Activated CD4-positive, alpha-beta T cell treated with anti-CD3 and anti-CD28 coated beads, Interleukin-2, amount 50 U/mL, for 24 hours (primary cell): ENCODE data around the gene IFFO2.
"Not testable (repeated sequence)": the region's sequence is repeated elsewhere in the genome, so short reads cannot be mapped to it uniquely, and the experiment has no call there.

Experiments
- DNase-seq, 2 donors: peaks; one replicate each; pipeline ENCODE4 v3.0.0-alpha.2; 2020; ENCODE audit warnings: low read depth in 1 of 2, low spot score in 1 of 2

Gene IFFO2

GRCh38 chr1:18900303-18900841 lies 56.1 kb downstream of the IFFO2 start:
- no peak for DNase-seq

- no peak for DNase-seq
Measured at GRCh38 chr1:18899363-18900049, 57.0 kb downstream of the IFFO2 start.

- no peak for DNase-seq
Measured at GRCh38 chr1:18898567-18898966, 57.9 kb downstream of the IFFO2 start.

GRCh38 chr1:18895317-18895716 lies 61.2 kb downstream of the IFFO2 start:
- no peak for DNase-seq

- no peak for DNase-seq
Measured at GRCh38 chr1:18893120-18893519, 63.4 kb downstream of the IFFO2 start.

GRCh38 chr1:18891858-18892257 lies 64.6 kb downstream of the IFFO2 start:
- DNase-seq = not testable (repeated sequence)

GRCh38 chr1:18891426-18891780 lies 65.1 kb downstream of the IFFO2 start:
- no peak for DNase-seq

- no peak for DNase-seq
Measured at GRCh38 chr1:18890706-18891425, 65.6 kb downstream of the IFFO2 start.

GRCh38 chr1:18886003-18886335 lies 70.5 kb downstream of the IFFO2 start:
- DNase-seq = no peak

GRCh38 chr1:18885311-18886002 lies 71.0 kb downstream of the IFFO2 start:
- DNase-seq = no peak

GRCh38 chr1:18884727-18885126 lies 71.7 kb downstream of the IFFO2 start:
- no peak for DNase-seq

GRCh38 chr1:18884419-18884717 lies 72.1 kb downstream of the IFFO2 start:
- no peak for DNase-seq

GRCh38 chr1:18883636-18884418 lies 72.6 kb downstream of the IFFO2 start:
- peak; percentile 50 to 67 for DNase-seq

GRCh38 chr1:18883079-18883478 lies 73.4 kb downstream of the IFFO2 start:
- no peak for DNase-seq

- no peak for DNase-seq
Measured at GRCh38 chr1:18882486-18882885, 74.0 kb downstream of the IFFO2 start.

GRCh38 chr1:18881642-18882431 lies 74.6 kb downstream of the IFFO2 start:
- DNase-seq = no peak

GRCh38 chr1:18881164-18881563 lies 75.3 kb downstream of the IFFO2 start:
- no peak for DNase-seq

GRCh38 chr1:18880585-18880984 lies 75.9 kb downstream of the IFFO2 start:
- no peak for DNase-seq

GRCh38 chr1:18879791-18880309 lies 76.6 kb downstream of the IFFO2 start:
- DNase-seq = no peak

- DNase-seq = no peak
Measured at GRCh38 chr1:18879215-18879790, 77.2 kb downstream of the IFFO2 start.
